ENCODE data around the gene VAC14. TPM values are rescaled to one million over a fixed set of nuclear protein-coding genes. Genes with fewer than 3 reads are reported as not detected.

The VAC14 gene
- total RNA-seq, 1 experiment from 2014 or later, result 65.5 TPM

DNA sequence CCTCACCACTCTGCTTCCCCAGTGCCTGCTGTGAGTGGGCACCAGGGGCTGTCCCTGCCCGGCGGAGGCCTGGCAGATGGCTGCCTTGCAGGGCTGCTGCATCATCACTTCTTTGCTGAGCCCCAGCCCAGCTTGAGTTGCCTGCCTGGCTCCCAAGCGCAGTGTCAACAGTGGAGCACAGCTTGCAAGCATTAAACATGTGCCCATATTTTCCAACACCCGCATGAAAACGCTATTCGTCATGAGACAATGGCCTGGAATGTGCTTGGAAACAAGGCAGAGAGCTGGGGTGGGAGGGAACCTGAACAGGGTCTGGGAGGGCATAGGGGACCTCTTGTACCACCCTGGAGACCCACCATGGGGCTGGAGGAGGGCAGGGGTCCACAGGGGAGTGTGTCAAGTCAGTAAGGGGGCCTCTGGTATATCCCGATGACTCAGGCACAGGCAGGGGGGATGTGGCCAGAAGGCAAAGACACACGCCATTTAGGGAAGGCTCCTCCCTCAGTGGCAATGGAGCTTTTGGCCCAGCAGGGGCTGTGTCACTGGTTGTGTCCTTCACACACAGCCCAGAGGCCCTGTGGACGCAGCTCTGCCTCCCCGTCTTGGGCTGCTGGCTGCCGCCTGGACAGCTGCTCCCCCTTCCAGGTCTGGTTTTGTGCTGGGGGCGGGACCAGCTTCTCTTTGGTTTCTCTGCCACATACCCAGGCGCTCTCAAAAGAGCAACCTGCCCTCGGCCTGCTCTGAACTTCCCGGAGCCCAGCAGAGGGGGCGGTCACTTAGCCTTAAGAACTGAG lies 97.7 kb downstream of the VAC14 start:
- Histone ChIP-seq H3K79me2 (ENCODE audit: low read length) (no peaks in the 10 kb centered on the region), H3K36me3 (ENCODE audit: low read depth, low read length) (no peaks in the 10 kb centered on the region), H3K4me3 (ENCODE audit: low read length) (no peak overlapping the region), H3K9me3 (ENCODE audit: low read length) (no peaks in the 10 kb centered on the region), H3K9me2 (replicated peaks; ENCODE audit: low read length) (no peaks in the 10 kb centered on the region), H3K27ac (ENCODE audit: low read length) (no peak overlapping the region), H3K9ac (ENCODE audit: low read length) (no peak overlapping the region), H4K20me1 (ENCODE audit: low read length) (no peaks in the 10 kb centered on the region), H2AFZ (ENCODE audit: low read length) (no peak overlapping the region), H3F3A (ENCODE audit: low read length, unreplicated experiment) (no peaks in the 10 kb centered on the region), H3K27me3 (ENCODE audit: low read length) (no peaks in the 10 kb centered on the region), H3K4me1 (ENCODE audit: insufficient read depth, low read length) (peaks cover 20% of the 10 kb centered on the region), H3K4me2 (ENCODE audit: low read length) (no peak overlapping the region)
- ATAC-seq (no peak), DNase-seq (no peak)
- ChIA-PET POLR2A (ENCODE audit: unreplicated experiment) (no interaction called here), CTCF (no interaction called here)
- TF ChIP-seq, protein P1, sequence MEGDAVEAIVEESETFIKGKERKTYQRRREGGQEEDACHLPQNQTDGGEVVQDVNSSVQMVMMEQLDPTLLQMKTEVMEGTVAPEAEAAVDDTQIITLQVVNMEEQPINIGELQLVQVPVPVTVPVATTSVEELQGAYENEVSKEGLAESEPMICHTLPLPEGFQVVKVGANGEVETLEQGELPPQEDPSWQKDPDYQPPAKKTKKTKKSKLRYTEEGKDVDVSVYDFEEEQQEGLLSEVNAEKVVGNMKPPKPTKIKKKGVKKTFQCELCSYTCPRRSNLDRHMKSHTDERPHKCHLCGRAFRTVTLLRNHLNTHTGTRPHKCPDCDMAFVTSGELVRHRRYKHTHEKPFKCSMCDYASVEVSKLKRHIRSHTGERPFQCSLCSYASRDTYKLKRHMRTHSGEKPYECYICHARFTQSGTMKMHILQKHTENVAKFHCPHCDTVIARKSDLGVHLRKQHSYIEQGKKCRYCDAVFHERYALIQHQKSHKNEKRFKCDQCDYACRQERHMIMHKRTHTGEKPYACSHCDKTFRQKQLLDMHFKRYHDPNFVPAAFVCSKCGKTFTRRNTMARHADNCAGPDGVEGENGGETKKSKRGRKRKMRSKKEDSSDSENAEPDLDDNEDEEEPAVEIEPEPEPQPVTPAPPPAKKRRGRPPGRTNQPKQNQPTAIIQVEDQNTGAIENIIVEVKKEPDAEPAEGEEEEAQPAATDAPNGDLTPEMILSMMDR (conservative IDR thresholded peaks at IDR 0.05; ENCODE audit: low read depth, low read length), result no peak
- no peak for TF ChIP-seq EZH2 (IDR thresholded peaks at IDR 0.05; ENCODE audit: low read length, unreplicated experiment)
- TF ChIP-seq EZH2phosphoT487 (IDR thresholded peaks at IDR 0.05; ENCODE audit: borderline replicate concordance, low read length), result no peak
- BruUV-seq (replicated peaks), result no TSS peak
- intact Hi-C loops (cut with micrococcal nuclease), result no loop called here

DNA sequence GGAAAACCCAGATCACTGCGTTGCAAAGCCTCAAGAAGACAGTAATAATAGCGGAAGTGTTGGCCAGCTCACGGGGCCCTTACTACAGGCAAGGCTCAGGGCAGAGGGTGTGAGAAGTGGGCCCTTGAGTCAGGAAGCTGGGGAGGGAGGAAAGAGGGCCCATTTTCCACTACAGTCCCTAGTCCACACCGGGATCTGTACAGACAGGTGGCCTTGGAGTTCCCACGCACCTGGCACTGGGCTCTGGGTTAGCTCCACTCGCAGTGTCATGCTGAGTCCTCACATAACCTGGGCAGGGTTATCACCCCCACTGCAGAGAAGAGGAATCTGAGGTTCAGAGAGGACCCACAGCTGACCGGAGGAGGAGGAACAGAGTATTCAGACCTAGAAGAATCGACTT lies 98.3 kb downstream of the VAC14 start:
- Histone ChIP-seq H3K79me2 (ENCODE audit: low read length) (no peaks in the 10 kb centered on the region), H3K4me3 (ENCODE audit: low read length) (no peak overlapping the region), H3K9me3 (ENCODE audit: low read length) (no peaks in the 10 kb centered on the region), H3K27ac (ENCODE audit: low read length) (no peak overlapping the region), H3K4me2 (ENCODE audit: low read length) (no peak overlapping the region), H3K4me1 (ENCODE audit: insufficient read depth, low read length) (peaks cover 17% of the 10 kb centered on the region), H3K9ac (ENCODE audit: low read length) (no peak overlapping the region), H2AFZ (ENCODE audit: low read length) (no peak overlapping the region), H3K36me3 (ENCODE audit: low read depth, low read length) (no peaks in the 10 kb centered on the region), H3K27me3 (ENCODE audit: low read length) (no peaks in the 10 kb centered on the region), H3F3A (ENCODE audit: low read length, unreplicated experiment) (no peaks in the 10 kb centered on the region), H3K9me2 (replicated peaks; ENCODE audit: low read length) (no peaks in the 10 kb centered on the region), H4K20me1 (ENCODE audit: low read length) (no peaks in the 10 kb centered on the region)
- CTCF ChIA-PET, result no interaction called here
- POLR2A ChIA-PET (ENCODE audit: unreplicated experiment), result no interaction called here
- no peak for DNase-seq
- TF ChIP-seq, protein P1 (conservative IDR thresholded peaks at IDR 0.05; ENCODE audit: low read depth, low read length), result no peak
- no peak for ATAC-seq
- BruUV-seq (replicated peaks), result no TSS peak
- intact Hi-C loops (cut with micrococcal nuclease), result no loop called here

DNA sequence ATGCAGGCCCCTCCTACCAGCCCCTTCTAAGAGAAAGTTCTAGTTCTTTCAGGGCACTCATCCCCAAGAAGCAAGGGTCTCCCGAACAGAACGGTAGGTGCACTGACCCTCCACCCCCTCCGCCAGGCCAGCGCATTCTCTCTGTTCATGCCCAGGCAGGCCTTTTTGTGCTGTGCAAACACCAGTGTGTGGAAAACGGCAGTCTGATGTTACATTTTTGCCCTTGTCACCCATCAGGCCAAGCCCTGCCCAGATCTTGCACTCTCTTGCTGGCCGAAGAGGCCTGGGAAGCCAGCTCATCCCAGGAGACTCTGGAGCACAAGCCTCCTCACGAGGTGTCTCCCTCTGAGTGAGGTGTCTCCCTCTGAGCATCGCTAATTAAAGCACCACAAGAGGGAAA lies 99.0 kb downstream of the VAC14 start:
- Histone ChIP-seq H3K4me1 (ENCODE audit: insufficient read depth, low read length) (peaks cover 18% of the 10 kb centered on the region), H3K36me3 (ENCODE audit: low read depth, low read length) (no peaks in the 10 kb centered on the region), H3K4me3 (ENCODE audit: low read length) (no peak overlapping the region), H3K27ac (ENCODE audit: low read length) (no peak overlapping the region), H3K27me3 (ENCODE audit: low read length) (no peaks in the 10 kb centered on the region), H4K20me1 (ENCODE audit: low read length) (no peaks in the 10 kb centered on the region), H3K9me3 (ENCODE audit: low read length) (no peaks in the 10 kb centered on the region), H3F3A (ENCODE audit: low read length, unreplicated experiment) (no peaks in the 10 kb centered on the region), H3K4me2 (ENCODE audit: low read length) (no peak overlapping the region), H3K9ac (ENCODE audit: low read length) (no peak overlapping the region), H3K79me2 (ENCODE audit: low read length) (no peaks in the 10 kb centered on the region), H3K9me2 (replicated peaks; ENCODE audit: low read length) (no peaks in the 10 kb centered on the region), H2AFZ (ENCODE audit: low read length) (no peak overlapping the region)
- CTCF ChIA-PET, result no interaction called here
- intact Hi-C loops (cut with micrococcal nuclease), result no loop called here
- ATAC-seq, result no peak
- POLR2A ChIA-PET (ENCODE audit: unreplicated experiment), result no interaction called here
- no peak for DNase-seq
- no TSS peak for BruUV-seq (replicated peaks)
- TF ChIP-seq EZH2 (IDR thresholded peaks at IDR 0.05; ENCODE audit: low read length, unreplicated experiment) (no peak), EZH2phosphoT487 (IDR thresholded peaks at IDR 0.05; ENCODE audit: borderline replicate concordance, low read length) (no peak)
- TF ChIP-seq, protein P1 (conservative IDR thresholded peaks at IDR 0.05; ENCODE audit: low read depth, low read length), result no peak
